ENCODE measurements around the gene NHS.

Gene NHS

DNA sequence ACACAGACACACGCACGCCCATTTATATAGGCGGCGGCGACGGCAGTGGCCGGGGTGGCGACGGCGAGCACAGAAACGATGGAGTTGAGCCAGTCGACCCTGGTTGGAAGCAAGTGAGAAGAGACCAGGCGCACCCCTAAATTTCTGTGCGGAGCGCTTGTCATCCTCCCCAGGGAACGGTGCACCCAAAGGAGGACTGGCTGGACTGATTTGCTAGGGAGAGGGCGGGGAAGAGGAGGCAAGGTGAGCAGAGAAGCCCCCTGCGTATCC lies 302 bp downstream of the NHS start:
- Histone ChIP-seq H3K79me2 (ENCODE audit: control insufficient read depth, insufficient read depth, low read length, unreplicated experiment) (peaks cover 2% of the 10 kb centered on the region), H3K36me3 (ENCODE audit: insufficient read depth, low read length) (no peaks in the 10 kb centered on the region), H2AFZ (ENCODE audit: low read length, unreplicated experiment) (peak overlapping the region; percentile 22), H3K4me3 (ENCODE audit: low read depth, low read length) (peak overlapping the region; percentile 87), H3K27ac (ENCODE audit: low read depth, low read length) (no peak overlapping the region), H3K27me3 (ENCODE audit: insufficient read depth, low read length) (no peaks in the 10 kb centered on the region), H3K4me1 (ENCODE audit: control insufficient read depth, insufficient read depth, low read length, unreplicated experiment) (peaks cover 4% of the 10 kb centered on the region)

DNA sequence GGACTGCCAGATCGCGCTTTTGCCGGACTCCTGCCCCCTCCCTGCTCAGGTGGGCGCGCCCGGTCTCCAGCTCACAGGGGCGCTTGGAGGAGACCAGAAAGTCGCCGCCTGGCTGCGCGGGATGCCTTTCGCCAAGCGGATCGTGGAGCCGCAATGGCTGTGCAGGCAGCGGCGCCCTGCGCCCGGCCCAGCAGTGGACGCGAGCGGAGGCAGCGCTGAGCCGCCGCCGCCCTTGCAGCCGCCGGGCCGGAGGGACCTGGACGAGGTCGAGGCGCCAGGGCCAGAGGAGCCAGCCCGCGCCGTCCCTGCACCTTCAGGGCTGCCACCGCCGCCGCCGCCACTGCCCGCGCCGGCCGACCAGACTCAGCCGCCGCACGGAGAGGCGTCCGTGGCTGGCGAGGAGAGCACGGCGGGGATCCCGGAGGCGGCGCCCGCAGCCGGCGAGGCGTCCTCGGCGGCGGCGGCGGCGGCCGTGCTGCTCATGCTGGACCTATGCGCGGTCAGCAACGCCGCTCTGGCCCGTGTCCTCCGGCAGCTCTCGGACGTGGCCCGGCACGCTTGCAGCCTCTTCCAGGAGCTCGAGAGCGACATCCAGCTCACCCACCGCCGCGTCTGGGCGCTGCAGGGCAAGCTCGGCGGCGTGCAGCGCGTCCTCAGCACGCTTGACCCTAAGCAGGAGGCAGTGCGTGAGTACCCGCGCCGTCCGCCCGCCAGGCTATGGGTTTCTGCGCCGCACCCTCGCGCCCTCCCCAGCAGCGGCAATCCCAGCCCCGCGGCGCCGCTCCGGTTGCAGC lies 834 bp downstream of the NHS start:
- Histone ChIP-seq H2AFZ (ENCODE audit: low read length, unreplicated experiment) (peak overlapping the region; percentile 30), H3K27ac (ENCODE audit: low read depth, low read length) (no peak overlapping the region), H3K4me1 (ENCODE audit: control insufficient read depth, insufficient read depth, low read length, unreplicated experiment) (peaks cover 4% of the 10 kb centered on the region), H3K4me3 (ENCODE audit: low read depth, low read length) (peak overlapping the region; percentile 87), H3K36me3 (ENCODE audit: insufficient read depth, low read length) (no peaks in the 10 kb centered on the region), H3K27me3 (ENCODE audit: insufficient read depth, low read length) (no peaks in the 10 kb centered on the region), H3K79me2 (ENCODE audit: control insufficient read depth, insufficient read depth, low read length, unreplicated experiment) (peaks cover 2% of the 10 kb centered on the region)

DNA sequence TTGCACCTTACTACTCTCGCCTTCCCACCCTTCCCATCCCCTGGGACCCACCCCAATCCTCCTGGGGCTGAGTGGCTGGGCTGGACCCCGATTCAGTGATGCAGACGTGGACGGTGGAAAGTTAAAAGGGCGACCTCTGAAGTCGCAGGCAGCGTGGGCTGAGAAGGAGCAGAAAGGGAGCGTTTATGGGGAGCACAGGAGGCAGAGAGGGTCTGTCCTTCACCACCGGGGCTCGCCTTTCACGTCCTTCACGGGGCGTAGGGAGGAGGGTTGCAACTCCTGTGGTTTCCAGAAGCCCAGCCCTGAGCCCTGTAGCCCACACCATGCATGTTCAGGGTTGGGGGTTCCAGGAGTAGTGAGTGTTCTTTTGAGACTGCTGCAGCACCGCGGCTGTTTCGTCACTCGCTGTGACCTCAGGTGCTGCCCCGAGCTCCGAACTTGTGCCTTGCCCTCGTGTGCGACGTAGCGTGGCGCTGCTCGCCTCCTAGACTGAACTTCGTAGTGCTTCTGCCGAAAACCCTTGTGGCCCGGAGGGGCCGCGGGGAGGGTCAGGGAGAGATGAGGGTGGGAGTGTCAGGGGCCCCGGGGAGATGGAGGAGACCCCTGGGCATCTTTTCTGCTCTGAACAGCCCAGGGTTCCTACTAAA lies 1.6 kb downstream of the NHS start:
- Histone ChIP-seq H3K4me3 (ENCODE audit: low read depth, low read length) (peak overlapping the region; percentile 87), H3K27me3 (ENCODE audit: insufficient read depth, low read length) (no peaks in the 10 kb centered on the region), H3K79me2 (ENCODE audit: control insufficient read depth, insufficient read depth, low read length, unreplicated experiment) (peaks cover 2% of the 10 kb centered on the region), H3K4me1 (ENCODE audit: control insufficient read depth, insufficient read depth, low read length, unreplicated experiment) (peaks cover 4% of the 10 kb centered on the region), H3K27ac (ENCODE audit: low read depth, low read length) (peak overlapping the region; percentile 21; the same call in 1 of the 2 replicates), H2AFZ (ENCODE audit: low read length, unreplicated experiment) (peak overlapping the region; percentile 30), H3K36me3 (ENCODE audit: insufficient read depth, low read length) (peaks cover 2% of the 10 kb centered on the region; the same call in 1 of the 2 replicates)

DNA sequence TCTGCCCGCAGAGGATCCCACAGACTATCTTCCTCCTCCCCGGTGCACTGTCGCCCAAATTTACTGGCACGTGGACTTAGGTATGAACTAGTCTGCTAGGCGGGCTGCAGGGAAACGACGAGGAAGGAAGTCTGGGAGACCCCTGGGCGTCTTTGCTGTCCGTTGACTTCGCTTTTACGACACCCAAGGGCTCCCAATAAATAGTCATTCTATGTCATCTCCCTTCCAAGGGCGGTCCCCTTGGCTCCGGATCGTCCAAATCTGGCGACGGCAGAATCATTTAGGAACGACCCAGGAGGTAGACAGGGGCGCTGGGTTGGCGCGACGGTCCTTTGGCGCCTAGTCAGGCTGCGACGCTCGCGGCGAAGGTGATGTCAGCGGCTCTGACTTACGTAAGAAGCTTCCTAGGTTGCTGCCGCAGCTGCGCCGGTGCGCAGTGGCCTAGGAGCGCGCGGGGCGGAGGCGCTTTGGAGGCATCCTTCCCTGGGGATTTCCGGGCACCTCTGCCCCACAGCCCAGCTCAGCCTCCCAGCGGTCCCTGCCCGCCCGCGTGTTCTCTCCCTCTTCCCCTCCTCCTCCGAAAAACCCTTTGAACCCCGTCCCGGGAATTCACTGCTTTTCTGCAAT lies 2.2 kb downstream of the NHS start:
- H3K79me2 ChIP-seq (ENCODE audit: control insufficient read depth, insufficient read depth, low read length, unreplicated experiment) = peaks cover 2% of the 10 kb centered on the region

DNA sequence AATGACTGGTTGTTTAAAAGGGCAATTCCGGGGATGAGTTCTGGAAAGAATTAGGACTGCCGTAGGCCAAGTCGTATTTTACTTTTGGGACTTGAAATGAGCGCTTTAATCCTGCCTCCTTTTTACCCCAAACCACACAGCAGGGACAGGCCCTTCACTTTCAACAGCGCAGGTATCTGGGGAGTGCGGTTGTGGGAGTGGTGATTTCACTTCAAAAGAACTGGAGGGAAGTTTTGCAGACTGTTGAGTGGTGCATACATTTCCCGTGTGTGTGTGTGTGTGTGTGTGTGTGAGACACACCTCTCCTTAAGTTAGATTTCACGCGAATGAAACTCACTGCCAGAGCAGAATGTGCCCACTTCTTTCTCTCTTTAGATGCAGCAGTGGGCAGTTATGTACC lies 2.8 kb downstream of the NHS start:
- Histone ChIP-seq H3K4me3 (ENCODE audit: low read depth, low read length) (peak overlapping the region; percentile 87), H3K79me2 (ENCODE audit: control insufficient read depth, insufficient read depth, low read length, unreplicated experiment) (peaks cover 2% of the 10 kb centered on the region), H3K27me3 (ENCODE audit: insufficient read depth, low read length) (no peaks in the 10 kb centered on the region), H3K27ac (ENCODE audit: low read depth, low read length) (0 out of 2 replicates have a peak overlapping the region, but pooled peaks have one; percentile 23), H2AFZ (ENCODE audit: low read length, unreplicated experiment) (peak overlapping the region; percentile 30), H3K4me1 (ENCODE audit: control insufficient read depth, insufficient read depth, low read length, unreplicated experiment) (peaks cover 4% of the 10 kb centered on the region), H3K36me3 (ENCODE audit: insufficient read depth, low read length) (peaks cover 9% of the 10 kb centered on the region; the same call in 1 of the 2 replicates)

More for the DNA sequence above, 2.2 kb downstream of the NHS start:
- Histone ChIP-seq H3K27ac (ENCODE audit: low read depth, low read length) (peak overlapping the region; percentile 21; the same call in 1 of the 2 replicates), H2AFZ (ENCODE audit: low read length, unreplicated experiment) (peak overlapping the region; percentile 30), H3K4me1 (ENCODE audit: control insufficient read depth, insufficient read depth, low read length, unreplicated experiment) (peaks cover 4% of the 10 kb centered on the region), H3K27me3 (ENCODE audit: insufficient read depth, low read length) (no peaks in the 10 kb centered on the region), H3K36me3 (ENCODE audit: insufficient read depth, low read length) (peaks cover 4% of the 10 kb centered on the region; the same call in 1 of the 2 replicates), H3K4me3 (ENCODE audit: low read depth, low read length) (peak overlapping the region; percentile 87)

DNA sequence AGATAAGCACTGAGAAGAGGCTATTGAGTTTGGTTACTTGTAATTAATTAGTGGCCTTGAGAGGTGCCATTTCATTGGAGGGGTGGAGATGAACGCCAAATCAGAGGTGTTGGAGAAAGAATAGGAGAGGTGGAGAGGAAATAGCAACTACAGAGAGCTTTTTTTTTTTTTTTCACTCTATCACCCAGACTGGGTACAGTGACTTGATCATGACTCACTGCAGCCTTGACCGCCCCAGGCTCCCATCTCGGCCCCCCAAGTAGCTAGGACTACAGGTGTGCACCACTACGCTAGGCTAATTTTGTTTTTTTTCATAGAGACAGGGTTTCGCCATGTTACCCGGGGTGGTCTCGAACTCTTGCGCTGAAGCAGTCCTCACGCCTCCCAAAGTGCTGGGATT lies 5.2 kb downstream of the NHS start:
- Histone ChIP-seq H3K4me3 (ENCODE audit: low read depth, low read length) (no peak overlapping the region), H3K27me3 (ENCODE audit: insufficient read depth, low read length) (no peaks in the 10 kb centered on the region), H3K27ac (ENCODE audit: low read depth, low read length) (no peak overlapping the region), H3K36me3 (ENCODE audit: insufficient read depth, low read length) (peaks cover 9% of the 10 kb centered on the region; the same call in 1 of the 2 replicates), H2AFZ (ENCODE audit: low read length, unreplicated experiment) (no peak overlapping the region), H3K4me1 (ENCODE audit: control insufficient read depth, insufficient read depth, low read length, unreplicated experiment) (no peaks in the 10 kb centered on the region), H3K79me2 (ENCODE audit: control insufficient read depth, insufficient read depth, low read length, unreplicated experiment) (peaks cover 2% of the 10 kb centered on the region)

DNA sequence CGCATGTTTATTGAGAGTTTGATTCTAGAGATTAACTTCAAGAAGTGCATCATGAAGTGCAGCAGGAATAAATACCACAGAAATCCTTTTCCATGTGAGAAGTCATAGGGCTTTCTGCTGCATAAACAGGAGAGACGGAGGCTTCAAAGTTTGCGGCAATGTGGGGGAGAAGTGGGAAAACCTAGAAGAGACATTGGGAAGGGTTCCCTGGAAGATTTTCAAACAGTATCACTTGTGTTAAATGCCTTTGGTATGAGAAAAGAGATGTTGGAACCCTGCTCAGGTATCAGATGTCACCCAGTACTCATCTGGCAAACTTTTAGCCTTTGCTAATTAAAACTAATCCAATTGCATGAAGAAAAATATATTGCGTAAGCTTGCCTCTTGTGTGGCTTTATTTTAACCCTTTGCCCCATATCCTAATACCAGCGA lies 15.4 kb downstream of the NHS start:
- H3K27ac ChIP-seq (ENCODE audit: low read depth, low read length) = no peak overlapping the region

DNA sequence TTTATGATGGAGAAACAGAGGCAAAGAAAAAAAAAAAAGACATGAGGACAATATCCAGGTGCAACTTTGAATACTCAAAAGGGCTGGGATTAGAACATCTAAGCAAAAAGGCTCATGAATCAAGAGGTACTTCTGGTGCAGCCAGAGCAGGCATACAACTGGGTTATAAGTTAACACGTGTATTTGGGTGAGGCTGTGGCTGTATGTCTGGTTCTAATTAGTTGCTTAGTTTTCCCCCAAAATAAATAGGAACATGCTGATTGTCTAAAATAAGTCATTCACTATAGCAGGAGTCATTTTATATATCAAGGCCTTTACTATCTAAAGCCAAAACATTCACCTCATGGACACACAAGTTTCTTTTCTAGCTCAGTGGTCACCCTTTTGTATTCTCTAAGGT lies 20.2 kb downstream of the NHS start:
- Histone ChIP-seq H3K27ac (ENCODE audit: low read depth, low read length) (no peak overlapping the region), H2AFZ (ENCODE audit: low read length, unreplicated experiment) (no peak overlapping the region), H3K27me3 (ENCODE audit: insufficient read depth, low read length) (no peaks in the 10 kb centered on the region)

More for the DNA sequence above, 15.4 kb downstream of the NHS start:
- no peaks in the 10 kb centered on the region for H3K36me3 ChIP-seq (ENCODE audit: insufficient read depth, low read length)
- H3K4me3 ChIP-seq (ENCODE audit: low read depth, low read length) = no peak overlapping the region
- H2AFZ ChIP-seq (ENCODE audit: low read length, unreplicated experiment) = no peak overlapping the region
- H3K4me1 ChIP-seq (ENCODE audit: control insufficient read depth, insufficient read depth, low read length, unreplicated experiment) = peaks cover 4% of the 10 kb centered on the region
- no peaks in the 10 kb centered on the region for H3K27me3 ChIP-seq (ENCODE audit: insufficient read depth, low read length)
- H3K79me2 ChIP-seq (ENCODE audit: control insufficient read depth, insufficient read depth, low read length, unreplicated experiment) = no peaks in the 10 kb centered on the region

DNA sequence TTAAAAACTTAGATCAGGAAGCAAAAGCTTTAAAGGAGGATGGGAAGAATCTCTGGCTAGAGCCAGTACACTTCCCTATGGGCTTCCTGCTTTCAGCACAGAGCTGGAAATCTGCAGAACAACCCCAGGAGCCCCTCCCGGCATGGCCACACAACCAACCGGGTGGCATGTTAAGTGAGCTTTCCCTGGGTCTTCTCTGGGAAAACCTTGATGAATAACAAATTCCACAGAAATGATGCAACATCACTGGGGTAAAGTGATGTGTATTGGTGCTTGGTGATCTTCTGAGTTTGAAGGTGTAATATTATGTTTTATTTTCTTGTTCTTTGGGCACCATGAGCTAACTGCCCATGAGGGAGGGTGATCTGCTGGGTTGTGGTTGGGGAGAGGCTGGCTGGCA lies 22.1 kb downstream of the NHS start:
- Histone ChIP-seq H2AFZ (ENCODE audit: low read length, unreplicated experiment) (peak overlapping the region; percentile 91), H3K27me3 (ENCODE audit: insufficient read depth, low read length) (no peaks in the 10 kb centered on the region), H3K4me1 (ENCODE audit: control insufficient read depth, insufficient read depth, low read length, unreplicated experiment) (peaks cover 26% of the 10 kb centered on the region), H3K27ac (ENCODE audit: low read depth, low read length) (peak overlapping the region; percentile 80), H3K36me3 (ENCODE audit: insufficient read depth, low read length) (0 out of 2 replicates have a peak, but pooled peaks cover 4% of the 10 kb centered on the region), H3K4me3 (ENCODE audit: low read depth, low read length) (peak overlapping the region; percentile 12; the same call in 1 of the 2 replicates), H3K79me2 (ENCODE audit: control insufficient read depth, insufficient read depth, low read length, unreplicated experiment) (peaks cover 3% of the 10 kb centered on the region)

More for the DNA sequence above, 20.2 kb downstream of the NHS start:
- no peak overlapping the region for H3K4me3 ChIP-seq (ENCODE audit: low read depth, low read length)
- H3K4me1 ChIP-seq (ENCODE audit: control insufficient read depth, insufficient read depth, low read length, unreplicated experiment) = peaks cover 26% of the 10 kb centered on the region
- H3K79me2 ChIP-seq (ENCODE audit: control insufficient read depth, insufficient read depth, low read length, unreplicated experiment) = peaks cover 3% of the 10 kb centered on the region
- 0 out of 2 replicates have a peak, but pooled peaks cover 4% of the 10 kb centered on the region for H3K36me3 ChIP-seq (ENCODE audit: insufficient read depth, low read length)

DNA sequence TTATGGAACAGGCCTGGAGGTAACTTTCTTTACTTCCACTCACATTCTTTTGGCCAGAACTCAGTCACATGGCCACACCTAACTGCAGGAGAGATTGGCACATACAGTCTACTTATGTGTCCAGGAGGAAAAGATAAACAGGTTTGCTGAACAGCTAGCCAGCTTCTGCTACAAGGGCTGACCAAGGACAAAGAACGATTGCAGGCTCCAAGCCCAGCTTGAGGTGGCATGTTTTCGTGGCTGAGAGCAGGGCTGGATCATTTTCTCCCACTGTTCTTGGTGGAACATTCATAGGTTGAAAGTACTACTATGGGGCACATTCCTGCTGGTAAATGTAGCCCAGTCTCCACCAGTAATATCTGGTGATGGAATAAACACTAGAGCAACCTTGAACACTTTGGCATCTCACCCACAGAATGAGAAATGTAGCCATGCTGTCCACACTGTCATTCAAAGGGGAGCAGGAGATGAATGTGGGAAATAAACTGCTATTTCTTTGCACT lies 28.2 kb downstream of the NHS start:
- Histone ChIP-seq H3K4me1 (ENCODE audit: control insufficient read depth, insufficient read depth, low read length, unreplicated experiment) (peaks cover 18% of the 10 kb centered on the region), H3K79me2 (ENCODE audit: control insufficient read depth, insufficient read depth, low read length, unreplicated experiment) (no peaks in the 10 kb centered on the region), H3K4me3 (ENCODE audit: low read depth, low read length) (no peak overlapping the region), H3K27me3 (ENCODE audit: insufficient read depth, low read length) (no peaks in the 10 kb centered on the region), H2AFZ (ENCODE audit: low read length, unreplicated experiment) (no peak overlapping the region), H3K27ac (ENCODE audit: low read depth, low read length) (no peak overlapping the region), H3K36me3 (ENCODE audit: insufficient read depth, low read length) (0 out of 2 replicates have a peak, but pooled peaks cover 2% of the 10 kb centered on the region)
